Ecto neural progenitor cell (in vitro differentiated cells): ENCODE results near the gene APOBEC4.
"Not testable (repeated sequence)": the region's sequence is repeated elsewhere in the genome, so short reads cannot be mapped to it uniquely, and the experiment has no call there.

Source experiments
- DNase-seq: peaks from one replicate; pipeline ENCODE4 v3.0.0-alpha.2; 2018; ENCODE audit warnings: low spot score

The APOBEC4 gene, protein sequence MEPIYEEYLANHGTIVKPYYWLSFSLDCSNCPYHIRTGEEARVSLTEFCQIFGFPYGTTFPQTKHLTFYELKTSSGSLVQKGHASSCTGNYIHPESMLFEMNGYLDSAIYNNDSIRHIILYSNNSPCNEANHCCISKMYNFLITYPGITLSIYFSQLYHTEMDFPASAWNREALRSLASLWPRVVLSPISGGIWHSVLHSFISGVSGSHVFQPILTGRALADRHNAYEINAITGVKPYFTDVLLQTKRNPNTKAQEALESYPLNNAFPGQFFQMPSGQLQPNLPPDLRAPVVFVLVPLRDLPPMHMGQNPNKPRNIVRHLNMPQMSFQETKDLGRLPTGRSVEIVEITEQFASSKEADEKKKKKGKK

GRCh38 chr1:183652547-183653461 lies at the start of gene APOBEC4:
TSS of gene APOBEC4 (minus strand) at chr1:183653316. CDS start at chr1:183648781, 4,535 bp downstream.
- no peak for DNase-seq

GRCh38 chr1:183702813-183703198 lies 49.7 kb upstream of the APOBEC4 start:
- DNase-seq, result no peak

- DNase-seq, result no peak
These were observed 49.1 kb upstream of the APOBEC4 start for GRCh38 chr1:183702087-183702812.

GRCh38 chr1:183699616-183700160 lies 46.6 kb upstream of the APOBEC4 start:
- no peak for DNase-seq

- DNase-seq, result no peak
These were observed 44.9 kb upstream of the APOBEC4 start for GRCh38 chr1:183697814-183698590.

DNA sequence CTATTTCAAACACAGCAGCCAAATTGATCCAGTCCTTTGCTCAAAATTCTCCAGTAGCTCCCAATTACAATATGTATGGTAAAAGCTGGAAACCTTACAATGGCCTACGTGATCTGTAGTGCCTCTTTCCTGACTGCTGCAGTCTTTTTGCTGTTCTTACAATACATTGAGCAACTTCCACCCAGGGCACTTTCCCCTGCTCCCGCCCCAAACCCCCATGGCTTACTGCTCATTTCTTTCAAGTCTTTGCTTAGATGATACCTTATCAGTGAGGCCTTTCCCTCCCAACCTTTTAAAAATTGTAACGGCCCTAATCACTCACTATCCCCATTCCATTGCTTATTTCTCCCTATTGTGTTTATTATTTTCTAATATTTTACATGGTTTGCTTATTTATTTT lies 43.9 kb upstream of the APOBEC4 start:
- no peak for DNase-seq

DNA sequence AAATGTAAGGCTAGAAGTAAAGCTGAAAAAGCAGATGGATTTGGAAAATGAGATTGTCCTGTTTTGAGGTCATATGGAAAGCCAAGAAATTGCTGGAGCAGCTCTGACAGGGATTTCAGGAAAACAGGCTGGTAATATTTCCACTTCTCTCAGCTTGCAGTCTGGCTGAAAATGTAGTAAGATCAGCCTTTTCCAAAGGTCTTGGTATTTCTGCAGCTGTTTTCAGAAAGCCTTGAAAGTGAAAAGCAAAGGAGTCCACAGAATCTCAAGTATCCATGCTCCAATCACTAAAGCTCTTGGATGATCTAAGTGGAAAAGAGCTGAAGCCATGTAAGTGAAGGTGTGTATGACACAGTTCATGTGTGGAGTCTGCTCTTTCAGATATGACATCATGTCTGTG lies 41.6 kb upstream of the APOBEC4 start:
- no peak for DNase-seq

- no peak for DNase-seq
These were observed 41.0 kb upstream of the APOBEC4 start for GRCh38 chr1:183694066-183694465.

DNA sequence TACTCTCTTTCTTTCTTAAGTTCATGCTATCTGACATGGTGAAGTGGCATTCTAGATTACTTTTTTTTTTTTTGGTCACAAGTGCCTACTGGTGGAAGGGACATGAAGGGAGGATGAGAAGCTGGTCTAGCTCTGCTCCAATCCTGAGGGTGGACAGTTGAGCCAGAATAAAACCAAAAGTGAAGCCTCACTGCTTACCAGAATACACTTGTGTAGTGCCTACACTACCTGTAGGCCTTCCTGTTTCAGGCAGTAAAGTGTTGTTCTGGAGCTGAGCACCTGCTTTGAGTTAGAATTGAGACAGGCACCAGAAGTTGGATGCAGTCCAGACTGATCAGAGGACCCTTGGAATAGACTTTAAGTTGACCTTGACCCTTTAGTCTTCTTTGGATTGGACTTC lies 40.4 kb upstream of the APOBEC4 start:
- DNase-seq, result no peak

- no peak for DNase-seq
These were observed 36.7 kb upstream of the APOBEC4 start for GRCh38 chr1:183689762-183690204.

GRCh38 chr1:183688341-183689060 lies 35.4 kb upstream of the APOBEC4 start:
- DNase-seq, result no peak

DNA sequence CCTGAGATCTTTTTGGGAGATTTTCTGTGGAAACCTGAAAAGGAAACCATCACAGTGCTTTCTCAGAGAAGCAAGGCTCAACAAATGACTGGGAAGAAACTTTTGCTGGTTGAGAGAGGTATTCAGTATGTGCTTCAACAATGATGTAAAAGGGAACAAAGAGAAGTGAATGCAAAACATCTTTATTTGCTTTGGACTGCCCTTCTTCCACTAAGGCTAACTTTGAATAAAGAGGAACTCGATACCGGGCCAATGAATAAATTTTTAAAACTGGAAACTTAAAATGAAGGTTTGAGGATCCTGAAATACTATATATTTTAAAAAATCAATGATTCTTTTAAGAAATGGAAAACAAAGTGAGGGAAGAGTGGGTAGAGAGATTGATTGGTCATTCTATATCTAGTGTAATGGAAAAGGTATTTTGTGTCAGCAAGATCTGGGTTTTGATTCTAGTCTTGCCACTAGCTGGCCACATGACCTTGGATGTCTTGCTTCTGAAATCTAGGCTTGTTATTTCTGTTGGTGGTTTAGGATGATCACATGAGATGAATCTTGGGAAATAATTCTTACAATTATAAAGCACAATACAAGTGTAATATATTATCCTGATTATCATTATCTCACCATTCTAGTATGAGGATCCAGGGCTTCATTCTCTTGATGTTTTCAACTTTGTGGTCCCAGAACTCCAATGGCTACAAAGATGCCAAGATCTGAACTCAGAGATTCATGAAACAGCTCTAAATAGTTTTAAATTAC lies 34.6 kb upstream of the APOBEC4 start:
- no peak for DNase-seq

DNA sequence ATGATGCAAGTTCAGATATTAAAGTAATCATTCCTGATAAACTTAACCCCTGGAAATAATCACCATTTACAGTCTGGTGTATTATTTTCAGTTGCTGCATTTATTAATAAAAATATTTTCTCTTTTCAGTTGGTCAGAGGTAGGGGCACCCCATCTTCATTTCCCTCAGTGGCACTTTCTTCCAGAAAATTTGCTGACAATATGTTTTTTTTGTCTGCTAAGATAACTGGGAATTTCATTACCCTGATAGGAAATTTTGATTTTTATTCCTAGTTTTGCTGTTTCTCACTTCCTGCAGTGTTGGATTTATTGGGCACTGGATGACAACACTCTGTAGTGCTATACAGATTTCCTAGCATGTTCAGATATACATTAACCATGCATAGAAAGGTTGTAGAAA lies 33.1 kb upstream of the APOBEC4 start:
- DNase-seq, result no peak

- no peak for DNase-seq
These were observed 32.1 kb upstream of the APOBEC4 start for GRCh38 chr1:183685112-183685713.

GRCh38 chr1:183679363-183679762 lies 26.2 kb upstream of the APOBEC4 start:
- DNase-seq, result not testable (repeated sequence)

- no peak for DNase-seq
These were observed 25.7 kb upstream of the APOBEC4 start for GRCh38 chr1:183678819-183679218.

DNA sequence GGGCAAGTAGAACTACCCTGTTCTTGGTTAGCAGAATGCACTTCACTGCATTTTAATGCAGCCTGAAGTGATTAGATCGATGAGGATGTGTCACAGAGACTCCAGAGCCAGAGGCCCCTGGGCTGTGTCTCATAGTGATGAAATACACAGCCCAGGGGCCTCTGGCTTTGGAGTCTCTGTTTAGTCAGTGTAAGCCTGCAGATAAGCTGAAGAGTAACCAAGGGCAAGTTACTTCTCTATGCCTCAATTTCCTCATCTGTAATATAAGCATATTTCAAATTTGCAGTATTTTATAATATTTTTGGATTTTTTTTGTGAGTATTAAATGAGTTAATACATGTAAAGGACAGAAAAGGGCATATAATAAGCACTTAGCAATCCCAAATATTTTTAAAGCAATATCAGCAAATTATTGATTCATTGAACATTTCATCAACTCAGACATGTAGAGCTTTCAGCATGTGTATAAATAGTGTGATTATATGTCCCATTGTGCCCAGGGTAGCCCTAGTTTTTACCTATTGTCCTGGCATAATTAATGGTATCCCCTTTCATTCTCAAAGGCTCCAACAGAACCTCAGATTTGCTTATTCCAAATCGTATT lies 23.6 kb upstream of the APOBEC4 start:
- DNase-seq, result no peak

- DNase-seq, result no peak
These were observed 22.9 kb upstream of the APOBEC4 start for GRCh38 chr1:183675883-183676585.
